Bronchial epithelial cell (primary cell): ENCODE data around the gene FKBP6. TPM values are rescaled to one million over a fixed set of nuclear protein-coding genes. Genes with fewer than 3 reads are reported as not detected.
A peak's percentile ranks its signal among the peaks of the same experiment; 100 is the strongest.
"Not testable (repeated sequence)": the region's sequence is repeated elsewhere in the genome, so short reads cannot be mapped to it uniquely, and the experiment has no call there.

Experiments used
- DNase-seq: peaks from one replicate; pipeline ENCODE4 v3.0.0-alpha.2; 2010; ENCODE audit warnings: low read depth
- FAIRE-seq: peaks from 2 replicates; lab custom pipeline; 2011; peaks lifted over from hg19 to GRCh38; lab: Jason Lieb, UNC
- H3K27me3 ChIP-seq: 2 replicates; pipeline ENCODE4 v1.5.1; 2011; ENCODE audit warnings: low read length; ENCODE audit not compliant: control insufficient read depth, insufficient read depth
- H3K36me3 ChIP-seq: 2 replicates; pipeline ENCODE4 v1.5.1; 2011; ENCODE audit warnings: low read length; ENCODE audit not compliant: control insufficient read depth, insufficient read depth
- H3K4me3 ChIP-seq: 2 replicates; pipeline ENCODE4 v1.5.1; 2011; ENCODE audit warnings: mild to moderate bottlenecking, low read depth, low read length, control low read depth
- CTCF ChIP-seq: IDR thresholded peaks from 2 replicates; pipeline ENCODE4 v1.5.1; 2011; ENCODE audit warnings: mild to moderate bottlenecking, moderate library complexity, low read length, control low read depth, inconsistent platforms; ENCODE audit not compliant: insufficient read depth, severe bottlenecking
- total RNA-seq: library from RNA; depleted of rRNA; stranded (reverse); fragments of >200 nt; gene quantifications from 2 replicates; pipeline ENCODE4 v1.2.1, GENCODE V29; 2014

The FKBP6 gene
- total RNA-seq, 1 donor from 2014 or later = not detected

GRCh38 chr7:73307436-73307835 is 20.5 kb upstream of the FKBP6 start:
- Histone ChIP-seq H3K36me3 (peaks cover 6% of the 10 kb centered on the region), H3K27me3 (no peaks in the 10 kb centered on the region), H3K4me3 (no peak overlapping the region)
- no peak for TF ChIP-seq CTCF
- FAIRE-seq = no peak
- DNase-seq = no peak

- no peak for TF ChIP-seq CTCF
- Histone ChIP-seq H3K4me3 (peak overlapping the region; percentile 70), H3K36me3 (peaks cover 6% of the 10 kb centered on the region), H3K27me3 (no peaks in the 10 kb centered on the region)
- DNase-seq (peak; percentile 10), FAIRE-seq (no peak)
Observed at GRCh38 chr7:73308074-73308664, 19.8 kb upstream of the FKBP6 start.

- H3K4me3 ChIP-seq = peak within 1 kb of the TSS; percentile 70
- peaks cover 6% of the 10 kb centered on the region for H3K36me3 ChIP-seq
- DNase-seq = peak; percentile 38
- H3K27me3 ChIP-seq = no peaks in the 10 kb centered on the region
- TF ChIP-seq CTCF = no peak
- FAIRE-seq = no peak
Observed at GRCh38 chr7:73308665-73309214, 19.2 kb upstream of the FKBP6 start, which contains the start of gene NSUN5. NSUN5 (minus strand) TSS chr7:73308826; CDS start chr7:73308790, 36 bp downstream.

GRCh38 chr7:73311421-73311820 is 16.5 kb upstream of the FKBP6 start:
- H3K27me3 ChIP-seq, DNase-seq, H3K36me3 ChIP-seq, H3K4me3 ChIP-seq, FAIRE-seq: not testable (repeated sequence)

- FAIRE-seq (no peak), DNase-seq (no peak)
- no peak for TF ChIP-seq CTCF
- Histone ChIP-seq H3K36me3 (no peaks in the 10 kb centered on the region), H3K27me3 (no peaks in the 10 kb centered on the region), H3K4me3 (no peak overlapping the region)
Observed at GRCh38 chr7:73312831-73313520, 15.0 kb upstream of the FKBP6 start.

GRCh38 chr7:73313521-73313906 is 14.4 kb upstream of the FKBP6 start:
- FAIRE-seq (no peak), DNase-seq (no peak)
- Histone ChIP-seq H3K36me3 (no peaks in the 10 kb centered on the region), H3K27me3 (no peaks in the 10 kb centered on the region), H3K4me3 (no peak overlapping the region)
- TF ChIP-seq CTCF = no peak
